ENCODE results near the gene LUM.

The LUM gene

GRCh38 chr12:91074154-91074709, 37.1 kb downstream of the LUM start:
- Mint-ChIP-seq H3K9me3 (no peaks in the 10 kb centered on the region), H3K4me1 (ENCODE audit: low read depth) (no peaks in the 10 kb centered on the region), H3K4me3 (no peak overlapping the region), H3K36me3 (ENCODE audit: low read depth) (no peaks in the 10 kb centered on the region), H3K27me3 (no peaks in the 10 kb centered on the region), H3K27ac (no peak overlapping the region)
- no peak for DNase-seq

- no peaks in the 10 kb centered on the region for H3K9me3 Mint-ChIP-seq
- H3K36me3 Mint-ChIP-seq (ENCODE audit: low read depth) = no peaks in the 10 kb centered on the region
- DNase-seq = no peak
- no peaks in the 10 kb centered on the region for H3K4me1 Mint-ChIP-seq (ENCODE audit: low read depth)
- H3K27me3 Mint-ChIP-seq = no peaks in the 10 kb centered on the region
- H3K27ac Mint-ChIP-seq = no peak overlapping the region
- no peak overlapping the region for H3K4me3 Mint-ChIP-seq
These were observed 37.9 kb downstream of the LUM start for GRCh38 chr12:91073426-91073825.

GRCh38 chr12:91072931-91073330, 38.4 kb downstream of the LUM start:
- Mint-ChIP-seq H3K4me1 (ENCODE audit: low read depth) (no peaks in the 10 kb centered on the region), H3K36me3 (ENCODE audit: low read depth) (no peaks in the 10 kb centered on the region), H3K27ac (no peak overlapping the region), H3K9me3 (no peaks in the 10 kb centered on the region), H3K4me3 (no peak overlapping the region), H3K27me3 (no peaks in the 10 kb centered on the region)
- no peak for DNase-seq

GRCh38 chr12:91070936-91071335, 40.4 kb downstream of the LUM start:
- H3K9me3 Mint-ChIP-seq = no peaks in the 10 kb centered on the region
- H3K27ac Mint-ChIP-seq = no peak overlapping the region
- H3K36me3 Mint-ChIP-seq (ENCODE audit: low read depth) = no peaks in the 10 kb centered on the region
- no peak overlapping the region for H3K4me3 Mint-ChIP-seq
- no peaks in the 10 kb centered on the region for H3K4me1 Mint-ChIP-seq (ENCODE audit: low read depth)
- no peaks in the 10 kb centered on the region for H3K27me3 Mint-ChIP-seq
- DNase-seq = no peak

- H3K36me3 Mint-ChIP-seq (ENCODE audit: low read depth) = no peaks in the 10 kb centered on the region
- peaks cover 4% of the 10 kb centered on the region for H3K27me3 Mint-ChIP-seq
- DNase-seq = no peak
- no peaks in the 10 kb centered on the region for H3K4me1 Mint-ChIP-seq (ENCODE audit: low read depth)
- no peak overlapping the region for H3K27ac Mint-ChIP-seq
- no peaks in the 10 kb centered on the region for H3K9me3 Mint-ChIP-seq
- H3K4me3 Mint-ChIP-seq = no peak overlapping the region
These were observed 45.9 kb downstream of the LUM start for GRCh38 chr12:91065396-91065795.

GRCh38 chr12:91064640-91065039, 46.7 kb downstream of the LUM start:
- Mint-ChIP-seq H3K4me3 (no peak overlapping the region), H3K27ac (no peak overlapping the region), H3K4me1 (ENCODE audit: low read depth) (no peaks in the 10 kb centered on the region), H3K27me3 (peaks cover 4% of the 10 kb centered on the region), H3K9me3 (no peaks in the 10 kb centered on the region), H3K36me3 (ENCODE audit: low read depth) (no peaks in the 10 kb centered on the region)
- DNase-seq = no peak

GRCh38 chr12:91061091-91061490, 50.2 kb downstream of the LUM start:
- Mint-ChIP-seq H3K36me3 (ENCODE audit: low read depth) (no peaks in the 10 kb centered on the region), H3K4me1 (ENCODE audit: low read depth) (no peaks in the 10 kb centered on the region), H3K4me3 (no peak overlapping the region), H3K27ac (no peak overlapping the region), H3K27me3 (peaks cover 4% of the 10 kb centered on the region), H3K9me3 (no peaks in the 10 kb centered on the region)
- DNase-seq = no peak

GRCh38 chr12:91059211-91059610, 52.1 kb downstream of the LUM start:
- Mint-ChIP-seq H3K4me1 (ENCODE audit: low read depth) (no peaks in the 10 kb centered on the region), H3K27me3 (peaks cover under 1% of the 10 kb centered on the region), H3K4me3 (no peak overlapping the region), H3K9me3 (no peaks in the 10 kb centered on the region), H3K36me3 (ENCODE audit: low read depth) (no peaks in the 10 kb centered on the region), H3K27ac (no peak overlapping the region)
- DNase-seq = no peak

GRCh38 chr12:91058786-91059185, 52.5 kb downstream of the LUM start:
- Mint-ChIP-seq H3K4me3 (no peak overlapping the region), H3K27me3 (no peaks in the 10 kb centered on the region), H3K4me1 (ENCODE audit: low read depth) (no peaks in the 10 kb centered on the region), H3K27ac (no peak overlapping the region), H3K9me3 (no peaks in the 10 kb centered on the region), H3K36me3 (ENCODE audit: low read depth) (no peaks in the 10 kb centered on the region)
- no peak for DNase-seq

- no peaks in the 10 kb centered on the region for H3K4me1 Mint-ChIP-seq (ENCODE audit: low read depth)
These were observed 53.7 kb downstream of the LUM start, which contains the start of gene KERA for GRCh38 chr12:91057368-91058165. Gene KERA (minus strand): TSS chr12:91058024. CDS start chr12:91056281, 1,743 bp downstream.

GRCh38 chr12:91056488-91056887, 54.8 kb downstream of the LUM start:
- no peak overlapping the region for H3K4me3 Mint-ChIP-seq
- H3K27ac Mint-ChIP-seq = no peak overlapping the region
- H3K9me3 Mint-ChIP-seq = no peaks in the 10 kb centered on the region
- H3K36me3 Mint-ChIP-seq (ENCODE audit: low read depth) = no peaks in the 10 kb centered on the region
- DNase-seq = no peak
- no peaks in the 10 kb centered on the region for H3K27me3 Mint-ChIP-seq
- no peaks in the 10 kb centered on the region for H3K4me1 Mint-ChIP-seq (ENCODE audit: low read depth)

More at GRCh38 chr12:91057368-91058165, 53.7 kb downstream of the LUM start, which contains the start of gene KERA:
- H3K36me3 Mint-ChIP-seq (ENCODE audit: low read depth) = no peaks in the 10 kb centered on the region
- no peak within 1 kb of the TSS for H3K4me3 Mint-ChIP-seq
- no peak for DNase-seq
- H3K9me3 Mint-ChIP-seq = no peaks in the 10 kb centered on the region
- no peak within 1 kb of the TSS for H3K27ac Mint-ChIP-seq
- no peaks in the 10 kb centered on the region for H3K27me3 Mint-ChIP-seq

GRCh38 chr12:91055976-91056375, 55.3 kb downstream of the LUM start:
- Mint-ChIP-seq H3K36me3 (ENCODE audit: low read depth) (no peaks in the 10 kb centered on the region), H3K27me3 (no peaks in the 10 kb centered on the region), H3K9me3 (no peaks in the 10 kb centered on the region), H3K4me3 (no peak overlapping the region), H3K4me1 (ENCODE audit: low read depth) (no peaks in the 10 kb centered on the region), H3K27ac (no peak overlapping the region)
- DNase-seq = no peak

- no peaks in the 10 kb centered on the region for H3K27me3 Mint-ChIP-seq
- H3K4me3 Mint-ChIP-seq = no peak overlapping the region
- DNase-seq = no peak
- H3K27ac Mint-ChIP-seq = no peak overlapping the region
- H3K9me3 Mint-ChIP-seq = no peaks in the 10 kb centered on the region
- H3K4me1 Mint-ChIP-seq (ENCODE audit: low read depth) = no peaks in the 10 kb centered on the region
- no peaks in the 10 kb centered on the region for H3K36me3 Mint-ChIP-seq (ENCODE audit: low read depth)
These were observed 57.2 kb downstream of the LUM start for GRCh38 chr12:91053951-91054715.

All from activated T-cell treated with anti-CD3 and anti-CD28 coated beads, Interleukin-2, amount 50 U/mL, for 24 hours (primary cell).